Mucosa of descending colon (tissue), 3 donors: ENCODE data around the gene NCOA7. TPM values are rescaled to one million over a fixed set of nuclear protein-coding genes. Genes with fewer than 3 reads are reported as not detected.

Experiments
- ATAC-seq: fragments of 200-7000 bp; cut with Tn5 transposase; one replicate; pipeline ENCODE4 v1.9.1; 2020; ENCODE audit warnings: mild to moderate bottlenecking, moderate library complexity
- DNase-seq, 3 donors: peaks; one replicate each; pipeline ENCODE4 v3.0.0-alpha.2; 2020
- H3K36me3 ChIP-seq: fragments of 200-600 bp; one replicate; pipeline ENCODE4 v1.8.0; 2021; ENCODE audit warnings: low read depth, mild to moderate bottlenecking
- H3K4me1 ChIP-seq: fragments of 200-600 bp; one replicate; pipeline ENCODE4 v1.8.0; 2021; ENCODE audit warnings: low read depth, mild to moderate bottlenecking
- H3K4me3 ChIP-seq: fragments of 200-600 bp; one replicate; pipeline ENCODE4 v1.8.0; 2021; ENCODE audit warnings: mild to moderate bottlenecking
- H3K9me3 ChIP-seq: fragments of 200-600 bp; one replicate; pipeline ENCODE4 v1.8.0; 2021; ENCODE audit warnings: mild to moderate bottlenecking
- CTCF ChIP-seq: fragments of 200-600 bp; IDR thresholded peaks from one replicate; pipeline ENCODE4 v1.8.0; 2022; ENCODE audit warnings: antibody characterized with exemption, mild to moderate bottlenecking
- intact Hi-C, 2 donors: fragments of 100-400 bp; cut with DNase I in 1 of 2; cut with micrococcal nuclease in 1 of 2; formaldehyde crosslinking; loops; one replicate each; pipeline versions ENCODE4 v1.11.0 to v1.11.1; 2022; cut with DNase I, micrococcal nuclease
- total RNA-seq, 3 donors: library from RNA; stranded (reverse); fragmentation: NEBNext Ultra II Directional in 2 of 3; extraction: Animal tissue kit (Norgen Biotek cat#: 25700) in 2 of 3; gene quantifications; one replicate each; pipeline versions ENCODE4 v1.2.1 to v1.2.4, GENCODE V29; 2021 to 2023
- donor health status: DM: no; HTN: no; CAD: no; lungs with moderate emphysema.
- donor health status: DM: no; HTN: no; CAD: no.
- donor health status: DM: no; HTN: yes; CAD: no.

NCOA7 gene
- total RNA-seq, 3 donors from 2014 or later, result 28.9 to 54.0 (median 49.6) TPM

GRCh38 chr6:125868678-125869395 is 78.1 kb downstream of the NCOA7 start:
- no peak for TF ChIP-seq CTCF
- Histone ChIP-seq H3K36me3 (no peaks in the 10 kb centered on the region), H3K4me3 (no peak overlapping the region), H3K9me3 (no peaks in the 10 kb centered on the region), H3K4me1 (no peaks in the 10 kb centered on the region)
- intact Hi-C loops, result no loop called here
- DNase-seq (no peak), ATAC-seq (no peak)

GRCh38 chr6:125869427-125869826 is 78.7 kb downstream of the NCOA7 start:
- Histone ChIP-seq H3K36me3 (no peaks in the 10 kb centered on the region), H3K4me1 (no peaks in the 10 kb centered on the region), H3K4me3 (no peak overlapping the region), H3K9me3 (no peaks in the 10 kb centered on the region)
- ATAC-seq (no peak), DNase-seq (no peak)
- intact Hi-C loops, result no loop called here
- no peak for TF ChIP-seq CTCF

DNA sequence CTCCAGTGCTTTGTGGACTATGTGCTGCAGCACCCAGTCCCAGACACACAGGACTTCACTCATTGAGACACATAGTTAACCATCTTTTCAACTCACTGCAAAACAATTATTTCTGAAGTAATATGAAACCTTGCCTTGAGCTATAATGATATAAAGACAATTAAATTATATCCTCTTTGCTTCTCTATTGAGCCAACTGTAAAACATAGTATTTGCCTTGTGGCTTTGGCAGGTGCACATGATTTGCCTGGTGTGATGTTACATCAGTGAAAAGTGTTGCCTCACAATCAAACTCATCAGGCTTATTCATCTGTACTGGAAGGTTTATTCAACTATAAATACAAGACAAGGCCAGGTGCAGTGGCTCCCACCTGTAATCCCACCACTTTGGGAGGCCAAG is 80.6 kb downstream of the NCOA7 start:
- DNase-seq, result no peak

DNA sequence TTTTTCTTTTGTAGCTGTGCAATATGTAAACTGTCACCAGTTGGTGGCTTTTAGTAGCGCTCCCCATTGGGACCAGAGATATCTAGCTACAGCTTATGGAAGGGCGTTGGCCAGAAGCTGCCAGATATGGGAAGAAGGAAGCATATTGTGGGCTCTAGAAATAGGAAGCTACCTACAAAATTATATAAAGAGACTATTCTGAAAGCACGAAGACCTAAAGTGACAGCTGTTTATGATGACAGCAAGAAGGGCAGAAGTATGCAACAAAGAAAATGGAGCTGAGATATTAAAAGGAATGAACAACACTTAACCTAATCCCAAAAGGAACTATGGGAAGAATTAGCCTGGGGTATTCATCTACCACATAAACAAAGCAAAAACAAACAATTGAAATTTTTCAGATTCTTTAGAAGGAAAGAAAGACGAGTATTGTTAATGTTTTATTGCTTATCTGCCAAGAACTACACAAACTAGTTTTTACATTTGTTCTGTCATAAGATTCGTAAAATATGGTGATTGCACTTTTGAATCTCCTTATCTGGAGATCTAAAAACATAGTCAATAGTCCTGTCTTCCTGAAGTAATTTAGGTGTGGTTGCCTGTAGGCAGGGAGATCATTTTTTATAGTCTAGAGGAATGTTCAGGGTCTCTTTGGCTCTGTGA is 81.6 kb downstream of the NCOA7 start:
- Histone ChIP-seq H3K9me3 (no peaks in the 10 kb centered on the region), H3K4me1 (no peaks in the 10 kb centered on the region), H3K36me3 (no peaks in the 10 kb centered on the region), H3K4me3 (no peak overlapping the region)
- ATAC-seq, result peak; percentile 73
- intact Hi-C loops, result no loop called here
- DNase-seq, result peak in 1 of 3 donors; percentile 14
- TF ChIP-seq CTCF, result no peak

More for the DNA sequence above, 80.6 kb downstream of the NCOA7 start:
- Histone ChIP-seq H3K4me1 (no peaks in the 10 kb centered on the region), H3K9me3 (no peaks in the 10 kb centered on the region), H3K4me3 (no peak overlapping the region), H3K36me3 (no peaks in the 10 kb centered on the region)
- no peak for ATAC-seq
- intact Hi-C loops, result no loop called here
- no peak for TF ChIP-seq CTCF

- intact Hi-C loops, result no loop called here
- no peaks in the 10 kb centered on the region for H3K36me3 ChIP-seq
- no peaks in the 10 kb centered on the region for H3K4me1 ChIP-seq
- no peaks in the 10 kb centered on the region for H3K9me3 ChIP-seq
- ATAC-seq (no peak), DNase-seq (no peak)
- no peak overlapping the region for H3K4me3 ChIP-seq
- TF ChIP-seq CTCF, result no peak
These were observed 91.5 kb downstream of the NCOA7 start for GRCh38 chr6:125882243-125882642.
